NT2/D1 (cell line): ENCODE results near the gene HSBP1.

Source experiments
- YY1 ChIP-seq: IDR thresholded peaks from 2 replicates; pipeline ENCODE4 v1.6.1; 2011; ENCODE audit not compliant: insufficient read length, insufficient read depth
- ZNF274 ChIP-seq: IDR thresholded peaks from 2 replicates; pipeline ENCODE4 v1.6.1; 2011; ENCODE audit warnings: mild to moderate bottlenecking, low read depth, low read length

- TF ChIP-seq ZNF274 (no peak), YY1 (no peak)
Measured at GRCh38 chr16:83818276-83818675, 10.5 kb downstream of the HSBP1 start.
